NCI-H82 treated with DMSO at 0.1 percent for 48 hours (cell line): ENCODE measurements around the gene DUSP10.
A peak's percentile ranks its signal among the peaks of the same experiment; 100 is the strongest.

Source experiments
- DNase-seq: peaks from one replicate; lab custom pipeline; 2025; ENCODE audit not compliant: unreplicated experiment; lab: John Stamatoyannopoulos, UW

DUSP10 gene

GRCh38 chr1:221741703-221742554 is at the start of gene DUSP10:
DUSP10 (minus strand) TSS chr1:221742089; CDS start chr1:221739744, 2,345 bp downstream.
- peak; percentile 99 for DNase-seq

GRCh38 chr1:221788466-221788865 is 46.6 kb upstream of the DUSP10 start:
- DNase-seq = no peak

GRCh38 chr1:221786647-221787046 is 44.8 kb upstream of the DUSP10 start:
- no peak for DNase-seq

GRCh38 chr1:221783936-221784335 is 42.0 kb upstream of the DUSP10 start:
- no peak for DNase-seq

GRCh38 chr1:221783437-221783836 is 41.5 kb upstream of the DUSP10 start:
- DNase-seq = no peak

GRCh38 chr1:221782970-221783369 is 41.1 kb upstream of the DUSP10 start:
- DNase-seq = no peak

GRCh38 chr1:221782477-221782876 is 40.6 kb upstream of the DUSP10 start:
- DNase-seq = no peak

GRCh38 chr1:221781102-221781755 is 39.3 kb upstream of the DUSP10 start:
- DNase-seq = no peak

GRCh38 chr1:221780175-221780574 is 38.3 kb upstream of the DUSP10 start:
- no peak for DNase-seq

- DNase-seq = no peak
These were observed 37.9 kb upstream of the DUSP10 start for GRCh38 chr1:221779771-221780170.

GRCh38 chr1:221778535-221779142 is 36.8 kb upstream of the DUSP10 start:
- DNase-seq = no peak

- DNase-seq = no peak
These were observed 36.2 kb upstream of the DUSP10 start for GRCh38 chr1:221778125-221778524.

- no peak for DNase-seq
These were observed 35.7 kb upstream of the DUSP10 start for GRCh38 chr1:221777431-221778072.

- no peak for DNase-seq
These were observed 34.8 kb upstream of the DUSP10 start for GRCh38 chr1:221776495-221777301.

- no peak for DNase-seq
These were observed 33.3 kb upstream of the DUSP10 start for GRCh38 chr1:221775206-221775605.

- DNase-seq = no peak
These were observed 32.4 kb upstream of the DUSP10 start for GRCh38 chr1:221774054-221774842.

GRCh38 chr1:221773383-221773782 is 31.5 kb upstream of the DUSP10 start:
- no peak for DNase-seq

GRCh38 chr1:221772117-221772516 is 30.2 kb upstream of the DUSP10 start:
- DNase-seq = no peak

GRCh38 chr1:221768444-221769066 is 26.7 kb upstream of the DUSP10 start:
- DNase-seq = no peak
